ENCODE measurements around the gene TCF7L1. TPM values are rescaled to one million over a fixed set of nuclear protein-coding genes. Genes with fewer than 3 reads are reported as not detected.

TCF7L1 gene
- polyA plus RNA-seq, 1 donor from 2014 or later: not detected

- Histone ChIP-seq H3K9me2 (ENCODE audit: insufficient read depth, low read length) (no peaks in the 10 kb centered on the region), H3K27ac (ENCODE audit: low read length) (no peak overlapping the region), H3F3A (ENCODE audit: insufficient read depth, low read length, poor library complexity, severe bottlenecking) (no peaks in the 10 kb centered on the region), H3K36me3 (ENCODE audit: insufficient read depth, low read length) (no peaks in the 10 kb centered on the region), H3K9ac (ENCODE audit: low read length) (peak overlapping the region; percentile 95), H3K27me3 (ENCODE audit: insufficient read depth, low read depth, low read length) (no peaks in the 10 kb centered on the region), H3K79me2 (replicated peaks; ENCODE audit: insufficient read depth, low read length) (peaks cover 29% of the 10 kb centered on the region), H2AFZ (ENCODE audit: low read depth, low read length) (no peak overlapping the region), H4K20me1 (ENCODE audit: insufficient read depth) (no peaks in the 10 kb centered on the region), H3K4me2 (ENCODE audit: low read length) (peak overlapping the region; percentile 94), H3K4me3 (ENCODE audit: low read length) (peak overlapping the region; percentile 74), H3K9me3 (ENCODE audit: low read length) (no peaks in the 10 kb centered on the region)
- TF ChIP-seq EZH2 (IDR thresholded peaks at IDR 0.05; ENCODE audit: borderline replicate concordance, insufficient read depth, low read length, poor library complexity, severe bottlenecking): no peak
- no peak for TF ChIP-seq RAD21 (conservative IDR thresholded peaks at IDR 0.05)
- no peak for TF ChIP-seq REST (IDR thresholded peaks at IDR 0.05; ENCODE audit: borderline replicate concordance)
- TF ChIP-seq TAF1 (IDR thresholded peaks at IDR 0.05; ENCODE audit: low read depth): no peak
- TF ChIP-seq EP300 (conservative IDR thresholded peaks at IDR 0.05; ENCODE audit: poor library complexity, severe bottlenecking): no peak
- TF ChIP-seq MXI1 (conservative IDR thresholded peaks at IDR 0.05; ENCODE audit: poor library complexity, severe bottlenecking): no peak
- no peak for TF ChIP-seq CTCF (IDR thresholded peaks at IDR 0.05; ENCODE audit: poor library complexity, severe bottlenecking)
- no peak for TF ChIP-seq POLR2AphosphoS5 (IDR thresholded peaks at IDR 0.05)
- TF ChIP-seq SMC3 (conservative IDR thresholded peaks at IDR 0.05; ENCODE audit: poor library complexity): no peak
Measured at GRCh38 chr2:85326406-85327159, 193.4 kb downstream of the TCF7L1 start.

- H3K9me3 ChIP-seq (ENCODE audit: low read length): no peaks in the 10 kb centered on the region
- H3K4me2 ChIP-seq (ENCODE audit: low read length): peak overlapping the region; percentile 94
- TF ChIP-seq EZH2 (IDR thresholded peaks at IDR 0.05; ENCODE audit: borderline replicate concordance, insufficient read depth, low read length, poor library complexity, severe bottlenecking): no peak
- no peaks in the 10 kb centered on the region for H3K36me3 ChIP-seq (ENCODE audit: insufficient read depth, low read length)
- H3K79me2 ChIP-seq (replicated peaks; ENCODE audit: insufficient read depth, low read length): peaks cover 29% of the 10 kb centered on the region
- no peaks in the 10 kb centered on the region for H3K27me3 ChIP-seq (ENCODE audit: insufficient read depth, low read depth, low read length)
- H3K27ac ChIP-seq (ENCODE audit: low read length): peak overlapping the region; percentile 97
- peak overlapping the region; percentile 74 for H3K4me3 ChIP-seq (ENCODE audit: low read length)
- H2AFZ ChIP-seq (ENCODE audit: low read depth, low read length): peak overlapping the region; percentile 98
- H4K20me1 ChIP-seq (ENCODE audit: insufficient read depth): no peaks in the 10 kb centered on the region
- H3F3A ChIP-seq (ENCODE audit: insufficient read depth, low read length, poor library complexity, severe bottlenecking): no peaks in the 10 kb centered on the region
- H3K9me2 ChIP-seq (ENCODE audit: insufficient read depth, low read length): no peaks in the 10 kb centered on the region
- H3K9ac ChIP-seq (ENCODE audit: low read length): peak overlapping the region; percentile 95
Measured at GRCh38 chr2:85327160-85327821, 194.1 kb downstream of the TCF7L1 start.
